Dendritic cell treated with granulocyte-macrophage colony-stimulating factor and Interleukin-4, amounts not matched to agents 40 ng/mL and 50 ng/mL, for 4 days (primary cell): ENCODE measurements around the gene NCAPG.
A peak's percentile ranks its signal among the peaks of the same experiment; 100 is the strongest.

Experiments used
- H3K27ac Mint-ChIP-seq: one replicate; pipeline ENCODE4 v1.8.0; 2022; ENCODE audit warnings: mild to moderate bottlenecking, mixed read lengths
- H3K27me3 Mint-ChIP-seq: one replicate; pipeline ENCODE4 v1.8.0; 2022; ENCODE audit warnings: mild to moderate bottlenecking, mixed read lengths
- H3K36me3 Mint-ChIP-seq: one replicate; pipeline ENCODE4 v1.8.0; 2022; ENCODE audit warnings: low read depth, mixed read lengths
- H3K4me1 Mint-ChIP-seq: one replicate; pipeline ENCODE4 v1.8.0; 2022; ENCODE audit warnings: low read depth, mixed read lengths
- H3K4me3 Mint-ChIP-seq: one replicate; pipeline ENCODE4 v1.8.0; 2022; ENCODE audit warnings: mild to moderate bottlenecking, moderate library complexity, mixed read lengths
- H3K9me3 Mint-ChIP-seq: one replicate; pipeline ENCODE4 v1.8.0; 2022; ENCODE audit warnings: mixed read lengths
- intact Hi-C: fragments of 100-400 bp; cut with micrococcal nuclease; formaldehyde crosslinking; loops from one replicate; pipeline ENCODE4 v1.15.0; 2022

Gene NCAPG, protein sequence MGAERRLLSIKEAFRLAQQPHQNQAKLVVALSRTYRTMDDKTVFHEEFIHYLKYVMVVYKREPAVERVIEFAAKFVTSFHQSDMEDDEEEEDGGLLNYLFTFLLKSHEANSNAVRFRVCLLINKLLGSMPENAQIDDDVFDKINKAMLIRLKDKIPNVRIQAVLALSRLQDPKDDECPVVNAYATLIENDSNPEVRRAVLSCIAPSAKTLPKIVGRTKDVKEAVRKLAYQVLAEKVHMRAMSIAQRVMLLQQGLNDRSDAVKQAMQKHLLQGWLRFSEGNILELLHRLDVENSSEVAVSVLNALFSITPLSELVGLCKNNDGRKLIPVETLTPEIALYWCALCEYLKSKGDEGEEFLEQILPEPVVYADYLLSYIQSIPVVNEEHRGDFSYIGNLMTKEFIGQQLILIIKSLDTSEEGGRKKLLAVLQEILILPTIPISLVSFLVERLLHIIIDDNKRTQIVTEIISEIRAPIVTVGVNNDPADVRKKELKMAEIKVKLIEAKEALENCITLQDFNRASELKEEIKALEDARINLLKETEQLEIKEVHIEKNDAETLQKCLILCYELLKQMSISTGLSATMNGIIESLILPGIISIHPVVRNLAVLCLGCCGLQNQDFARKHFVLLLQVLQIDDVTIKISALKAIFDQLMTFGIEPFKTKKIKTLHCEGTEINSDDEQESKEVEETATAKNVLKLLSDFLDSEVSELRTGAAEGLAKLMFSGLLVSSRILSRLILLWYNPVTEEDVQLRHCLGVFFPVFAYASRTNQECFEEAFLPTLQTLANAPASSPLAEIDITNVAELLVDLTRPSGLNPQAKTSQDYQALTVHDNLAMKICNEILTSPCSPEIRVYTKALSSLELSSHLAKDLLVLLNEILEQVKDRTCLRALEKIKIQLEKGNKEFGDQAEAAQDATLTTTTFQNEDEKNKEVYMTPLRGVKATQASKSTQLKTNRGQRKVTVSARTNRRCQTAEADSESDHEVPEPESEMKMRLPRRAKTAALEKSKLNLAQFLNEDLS

DNA sequence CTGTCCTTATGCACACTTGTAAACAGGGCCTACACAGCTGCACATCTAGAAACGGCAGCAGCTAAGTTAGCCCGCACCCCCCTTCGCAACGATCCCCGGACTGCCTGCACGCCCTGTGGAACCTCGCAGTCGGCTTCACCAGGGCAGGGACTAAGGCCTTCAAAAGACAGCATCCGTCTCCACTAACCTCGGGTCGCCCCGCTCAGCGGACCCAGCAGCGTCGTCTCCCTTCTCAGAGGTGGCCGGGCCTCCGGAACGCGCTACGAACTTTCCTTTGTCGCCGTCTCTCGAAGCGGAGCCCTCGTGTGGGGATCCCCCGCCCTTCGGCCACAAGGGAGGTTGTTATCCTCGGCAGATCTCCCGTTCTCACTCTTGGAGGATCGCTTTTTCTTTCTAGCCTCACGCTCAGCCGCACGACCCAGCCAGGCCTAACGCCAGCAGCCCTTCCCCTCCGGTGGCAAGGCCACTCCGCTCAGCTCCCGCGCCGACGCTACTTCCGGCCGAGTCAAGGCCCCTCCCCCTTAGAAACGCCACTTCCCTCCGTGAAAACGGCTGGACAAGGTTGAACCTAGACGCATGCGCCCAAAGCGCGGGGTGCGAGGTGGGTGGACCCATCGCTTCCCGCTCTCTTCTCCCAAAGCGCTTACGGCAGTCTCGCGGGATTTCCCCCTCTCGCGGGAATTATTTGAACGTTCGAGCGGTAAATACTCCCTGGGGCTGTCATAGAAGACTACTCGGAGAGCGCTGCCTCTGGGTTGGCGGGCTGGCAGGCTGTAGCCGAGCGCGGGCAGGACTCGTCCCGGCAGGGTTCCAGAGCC is at the start of gene NCAPG, which contains the start of gene DCAF16:
Gene NCAPG, plus strand, starts transcription at position 720 of the 818 bp plus-strand sequence. CDS start 99 bp downstream, outside the sequence.
Gene DCAF16, minus strand, starts transcription at position 498 of the 818 bp plus-strand sequence. CDS start 6,616 bp downstream, outside the sequence.
- Mint-ChIP-seq H3K9me3 (no peaks in the 10 kb centered on the region), H3K27me3 (no peaks in the 10 kb centered on the region), H3K4me1 (peaks cover 56% of the 10 kb centered on the region), H3K27ac (peak within 1 kb of the TSS; percentile 94), H3K36me3 (peaks cover 17% of the 10 kb centered on the region), H3K4me3 (peak within 1 kb of the TSS; percentile 91)
- intact Hi-C loops = loop anchor here (1.0 to 2.0 kb wide), 2 partner anchors 212 to 232 kb away; no protein-coding TSS in a partner anchor

- H3K36me3 Mint-ChIP-seq = no peaks in the 10 kb centered on the region
- H3K4me1 Mint-ChIP-seq = no peaks in the 10 kb centered on the region
- no peak overlapping the region for H3K27ac Mint-ChIP-seq
- no peaks in the 10 kb centered on the region for H3K9me3 Mint-ChIP-seq
- intact Hi-C loops = no loop called here
- no peaks in the 10 kb centered on the region for H3K27me3 Mint-ChIP-seq
- H3K4me3 Mint-ChIP-seq = no peak overlapping the region
Measured at GRCh38 chr4:17761062-17761461, 49.7 kb upstream of the NCAPG start.

DNA sequence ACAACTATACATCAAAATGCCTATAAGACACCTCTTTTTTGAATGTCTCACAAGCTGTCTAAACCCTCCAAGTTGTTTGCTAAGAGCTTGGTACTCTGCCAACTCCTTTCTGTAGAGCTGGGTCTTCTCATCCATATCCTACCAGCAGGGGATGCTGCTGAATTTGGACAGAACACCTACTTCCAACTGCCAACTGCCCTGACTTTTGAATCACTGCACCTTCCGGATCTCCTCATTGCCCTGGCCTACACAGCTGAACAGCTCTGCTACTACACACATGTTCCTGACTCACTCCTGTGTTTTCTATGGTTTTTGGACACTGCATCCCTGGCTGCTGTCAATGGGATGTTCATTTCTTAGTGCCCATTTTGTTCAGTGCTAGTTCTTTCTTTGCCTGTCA is 48.1 kb upstream of the NCAPG start:
- H3K9me3 Mint-ChIP-seq = no peaks in the 10 kb centered on the region
- no peak overlapping the region for H3K27ac Mint-ChIP-seq
- H3K4me3 Mint-ChIP-seq = no peak overlapping the region
- no peaks in the 10 kb centered on the region for H3K36me3 Mint-ChIP-seq
- no peaks in the 10 kb centered on the region for H3K27me3 Mint-ChIP-seq
- no peaks in the 10 kb centered on the region for H3K4me1 Mint-ChIP-seq
- intact Hi-C loops = no loop called here

GRCh38 chr4:17763416-17763815 is 47.4 kb upstream of the NCAPG start:
- no peak overlapping the region for H3K27ac Mint-ChIP-seq
- intact Hi-C loops = no loop called here
- H3K27me3 Mint-ChIP-seq = no peaks in the 10 kb centered on the region
- no peaks in the 10 kb centered on the region for H3K9me3 Mint-ChIP-seq
- no peak overlapping the region for H3K4me3 Mint-ChIP-seq
- H3K36me3 Mint-ChIP-seq = no peaks in the 10 kb centered on the region
- H3K4me1 Mint-ChIP-seq = no peaks in the 10 kb centered on the region

DNA sequence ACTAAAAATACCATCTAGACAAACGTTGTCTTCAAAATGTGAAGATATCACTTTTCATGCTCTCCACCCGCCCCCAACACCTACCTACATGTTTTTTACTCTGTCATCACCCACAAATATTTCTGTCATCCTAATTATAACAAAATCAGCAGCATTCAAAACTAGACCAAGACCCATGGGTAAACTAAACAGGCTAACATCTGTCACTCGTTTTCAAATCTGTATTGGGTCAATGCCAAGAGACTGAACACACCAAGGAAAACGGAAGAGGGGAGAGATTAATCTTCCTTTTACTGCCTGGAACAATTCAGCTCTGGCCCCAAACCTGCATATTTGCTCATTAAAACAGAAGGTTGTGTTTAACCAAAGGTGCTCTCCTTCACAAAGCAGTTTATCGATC is 46.8 kb upstream of the NCAPG start:
- no peak overlapping the region for H3K27ac Mint-ChIP-seq
- H3K36me3 Mint-ChIP-seq = no peaks in the 10 kb centered on the region
- H3K27me3 Mint-ChIP-seq = no peaks in the 10 kb centered on the region
- intact Hi-C loops = no loop called here
- H3K4me1 Mint-ChIP-seq = no peaks in the 10 kb centered on the region
- no peaks in the 10 kb centered on the region for H3K9me3 Mint-ChIP-seq
- no peak overlapping the region for H3K4me3 Mint-ChIP-seq

- Mint-ChIP-seq H3K4me3 (no peak overlapping the region), H3K36me3 (no peaks in the 10 kb centered on the region), H3K9me3 (no peaks in the 10 kb centered on the region), H3K27me3 (no peaks in the 10 kb centered on the region), H3K27ac (no peak overlapping the region), H3K4me1 (no peaks in the 10 kb centered on the region)
- intact Hi-C loops = no loop called here
Measured at GRCh38 chr4:17765514-17766286, 45.1 kb upstream of the NCAPG start.

DNA sequence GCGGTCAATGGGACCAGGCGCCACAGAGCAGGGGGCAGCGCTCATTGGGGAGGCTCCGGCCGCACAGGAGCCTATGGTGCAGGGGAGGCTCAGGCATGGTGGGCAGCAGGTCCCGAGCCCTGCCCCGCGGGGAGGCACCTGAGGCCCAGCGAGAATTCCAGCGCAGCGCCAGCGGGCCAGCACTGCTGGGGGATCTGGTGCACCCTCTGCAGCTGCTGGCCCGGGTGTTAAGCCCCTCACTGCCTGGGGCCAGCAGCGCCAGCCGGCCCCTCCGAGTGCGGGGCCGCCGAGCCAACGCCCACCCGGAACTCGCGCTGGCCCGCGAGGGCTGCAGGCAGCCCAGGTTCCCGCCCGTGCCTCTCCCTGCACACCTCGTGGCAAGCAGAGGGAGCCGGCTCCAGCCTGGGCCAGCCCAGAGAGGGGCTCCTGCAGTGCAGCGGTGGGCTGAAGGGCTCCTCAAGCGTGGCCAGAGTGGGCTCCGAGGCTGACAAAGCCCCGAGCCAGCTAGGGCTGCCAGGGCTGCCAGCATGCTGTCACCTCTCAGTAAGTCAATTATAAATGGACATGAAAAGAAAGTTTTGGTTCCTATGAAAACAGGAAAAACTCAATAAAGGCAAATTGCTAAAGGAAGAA is 43.8 kb upstream of the NCAPG start:
- intact Hi-C loops = no loop called here

DNA sequence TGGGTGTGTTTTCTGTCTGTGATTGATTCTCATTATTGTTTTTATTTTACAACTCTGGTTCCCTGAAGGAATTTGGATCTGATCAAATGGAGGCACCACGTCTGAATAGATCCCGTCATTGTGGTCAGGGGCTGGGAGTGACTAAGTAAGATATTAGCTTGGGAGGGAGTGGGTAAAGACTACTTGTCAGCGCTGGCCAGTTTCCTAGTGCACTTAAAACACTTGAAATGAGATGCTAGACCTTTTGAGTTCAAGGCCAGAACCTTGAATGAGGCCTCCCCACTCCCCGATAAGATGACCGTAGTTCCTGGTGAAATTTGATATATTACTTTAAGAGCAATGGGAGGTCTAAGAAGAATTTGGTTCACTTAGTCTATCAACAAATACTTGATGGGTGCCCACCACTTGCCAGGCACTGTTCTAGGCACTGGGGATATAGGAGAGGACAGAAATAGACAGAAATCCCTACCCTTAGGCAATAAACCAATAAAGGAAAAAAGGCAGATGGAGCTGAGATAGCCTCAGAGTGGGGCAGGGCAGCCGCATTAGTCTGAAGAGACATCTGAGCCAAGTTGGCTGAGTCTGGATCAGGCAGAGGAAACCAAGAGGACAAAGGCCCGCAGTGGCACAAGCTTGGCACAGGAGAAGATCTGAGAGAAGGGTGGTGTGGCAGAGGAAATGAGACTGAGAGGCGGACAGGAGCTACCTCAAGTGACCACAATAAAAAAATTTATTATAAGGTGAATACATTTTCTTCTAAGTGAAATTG is 41.2 kb upstream of the NCAPG start:
- Mint-ChIP-seq H3K4me1 (no peaks in the 10 kb centered on the region), H3K9me3 (no peaks in the 10 kb centered on the region), H3K4me3 (no peak overlapping the region), H3K27ac (no peak overlapping the region), H3K27me3 (no peaks in the 10 kb centered on the region), H3K36me3 (no peaks in the 10 kb centered on the region)
- intact Hi-C loops = no loop called here

More for the DNA sequence above, 43.8 kb upstream of the NCAPG start:
- Mint-ChIP-seq H3K9me3 (no peaks in the 10 kb centered on the region), H3K27ac (no peak overlapping the region), H3K36me3 (no peaks in the 10 kb centered on the region), H3K4me1 (no peaks in the 10 kb centered on the region), H3K27me3 (no peaks in the 10 kb centered on the region), H3K4me3 (no peak overlapping the region)

DNA sequence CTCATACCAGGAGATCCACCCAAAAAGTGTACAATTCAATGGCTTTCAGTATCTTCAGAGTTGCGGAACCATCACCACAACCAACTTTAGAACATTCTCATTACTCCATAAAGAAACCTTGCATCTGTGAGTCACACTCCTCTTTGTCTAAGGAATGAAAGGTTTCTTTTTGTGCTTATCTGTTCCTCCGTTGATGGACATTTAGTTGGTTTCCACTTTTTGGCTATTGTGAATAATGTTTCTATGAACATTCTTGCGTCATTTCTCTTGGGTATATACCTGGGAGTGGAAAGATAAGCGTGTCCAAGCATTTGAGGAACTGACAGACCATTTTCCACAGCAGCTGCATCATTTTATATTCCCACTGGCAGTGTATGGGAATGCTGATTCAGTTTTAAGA is 39.9 kb upstream of the NCAPG start:
- Mint-ChIP-seq H3K27ac (no peak overlapping the region), H3K9me3 (no peaks in the 10 kb centered on the region), H3K36me3 (no peaks in the 10 kb centered on the region), H3K4me1 (no peaks in the 10 kb centered on the region), H3K27me3 (no peaks in the 10 kb centered on the region), H3K4me3 (no peak overlapping the region)
- intact Hi-C loops = no loop called here

DNA sequence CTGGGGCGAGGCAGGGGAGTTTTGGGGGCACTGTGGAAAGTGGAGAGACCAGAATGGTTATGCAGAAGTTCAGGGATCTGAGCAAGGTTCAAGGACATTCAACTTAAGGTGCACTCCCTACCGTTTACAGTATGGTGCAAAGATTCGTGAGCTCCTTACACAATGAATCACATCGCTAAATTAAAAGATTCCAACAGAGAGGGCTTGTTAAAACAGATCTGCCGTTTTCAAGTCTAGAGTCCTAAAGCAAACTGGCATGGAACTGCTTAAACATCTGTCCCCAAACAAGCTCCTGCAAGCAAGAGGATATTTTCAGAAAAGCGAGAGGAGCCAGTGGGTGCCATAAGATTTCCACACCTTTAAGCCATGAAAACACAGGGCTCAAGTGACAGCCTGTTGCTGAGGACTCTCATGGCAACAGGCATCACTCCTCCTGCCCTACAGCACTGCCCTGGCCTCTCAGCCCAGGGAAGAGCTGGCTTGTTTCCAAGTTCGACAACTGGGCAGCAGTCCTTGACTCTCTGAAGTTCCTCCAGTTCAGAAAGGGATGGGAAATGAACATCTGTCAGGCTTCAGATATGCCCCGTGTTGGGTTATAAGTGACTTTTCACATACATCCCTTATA is 39.4 kb upstream of the NCAPG start:
- Mint-ChIP-seq H3K4me1 (no peaks in the 10 kb centered on the region), H3K27me3 (no peaks in the 10 kb centered on the region)
- intact Hi-C loops = no loop called here

GRCh38 chr4:17773135-17773698 is 37.6 kb upstream of the NCAPG start:
- Mint-ChIP-seq H3K4me1 (no peaks in the 10 kb centered on the region), H3K4me3 (no peak overlapping the region), H3K36me3 (no peaks in the 10 kb centered on the region), H3K27ac (no peak overlapping the region), H3K27me3 (peaks cover 4% of the 10 kb centered on the region), H3K9me3 (no peaks in the 10 kb centered on the region)
- intact Hi-C loops = no loop called here

More for the DNA sequence above, 39.4 kb upstream of the NCAPG start:
- no peaks in the 10 kb centered on the region for H3K9me3 Mint-ChIP-seq
- no peak overlapping the region for H3K27ac Mint-ChIP-seq
- H3K36me3 Mint-ChIP-seq = no peaks in the 10 kb centered on the region
- H3K4me3 Mint-ChIP-seq = no peak overlapping the region
